ENCODE results near the gene IL22RA1. TPM values are rescaled to one million over a fixed set of nuclear protein-coding genes. Genes with fewer than 3 reads are reported as not detected.

The IL22RA1 gene
- total RNA-seq, 2 donors from 2014 or later, result 26.6 to 40.0 TPM

- DNase-seq, result no peak
- intact Hi-C loops (cut with DNase I, micrococcal nuclease), result no loop called here
- ATAC-seq, result no peak
Observed at GRCh38 chr1:24169286-24169685, 26.3 kb upstream of the IL22RA1 start.

GRCh38 chr1:24168245-24168644, 25.3 kb upstream of the IL22RA1 start:
- no peak for DNase-seq
- ATAC-seq, result no peak
- intact Hi-C loops (cut with DNase I, micrococcal nuclease), result no loop called here

DNA sequence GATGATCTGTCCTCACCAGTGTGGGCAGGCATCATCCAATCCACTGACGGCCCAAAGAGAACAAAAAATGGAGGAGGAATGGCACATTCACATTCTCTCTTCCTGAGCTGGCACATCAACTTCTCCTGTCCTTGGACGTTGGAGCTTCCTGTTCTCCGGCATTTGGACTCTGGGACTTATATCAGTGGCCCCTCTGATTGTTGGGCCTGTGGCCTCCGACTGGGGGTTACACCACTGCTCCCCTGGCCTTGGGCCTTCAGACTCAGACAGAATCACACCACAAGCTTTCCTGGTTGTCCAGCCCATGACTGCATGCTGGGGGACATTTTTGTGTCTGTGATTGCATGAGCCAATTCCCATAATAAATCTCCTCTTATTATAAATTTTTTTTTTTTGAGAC, 24.1 kb upstream of the IL22RA1 start:
- intact Hi-C loops (cut with DNase I, micrococcal nuclease), result no loop called here
- no peak for DNase-seq
- no peak for ATAC-seq

GRCh38 chr1:24165500-24165899, 22.6 kb upstream of the IL22RA1 start:
- intact Hi-C loops (cut with DNase I, micrococcal nuclease), result no loop called here
- DNase-seq (no peak), ATAC-seq (no peak)

- intact Hi-C loops (cut with DNase I, micrococcal nuclease), result no loop called here
- ATAC-seq (no peak), DNase-seq (no peak)
Observed at GRCh38 chr1:24164004-24164403, 21.1 kb upstream of the IL22RA1 start.

GRCh38 chr1:24162201-24162600, 19.3 kb upstream of the IL22RA1 start:
- no peak for ATAC-seq
- DNase-seq, result no peak
- intact Hi-C loops (cut with DNase I, micrococcal nuclease), result no loop called here

DNA sequence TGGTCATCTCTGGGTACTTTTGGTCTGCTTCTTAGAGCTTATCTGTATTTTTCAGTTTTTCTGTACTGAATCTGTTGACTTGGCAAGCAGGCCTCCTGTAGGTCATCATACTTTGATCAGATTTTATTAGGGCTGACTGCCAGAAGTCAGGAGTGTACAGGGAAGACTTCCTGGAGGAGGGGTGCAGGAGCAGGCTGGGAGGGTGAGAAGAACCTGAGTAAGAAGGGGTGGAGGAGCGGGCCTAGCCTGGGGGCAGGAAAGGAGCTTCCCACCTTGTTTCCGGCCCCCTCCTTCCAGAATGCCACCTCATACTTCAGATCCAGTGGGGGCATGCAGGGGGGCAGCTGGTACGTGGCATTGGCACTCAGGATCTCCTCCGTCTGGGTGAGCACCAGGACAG, 18.3 kb upstream of the IL22RA1 start:
- intact Hi-C loops (cut with DNase I, micrococcal nuclease), result no loop called here
- ATAC-seq (peak; percentile 96), DNase-seq (peak; percentile 33 to 74)

DNA sequence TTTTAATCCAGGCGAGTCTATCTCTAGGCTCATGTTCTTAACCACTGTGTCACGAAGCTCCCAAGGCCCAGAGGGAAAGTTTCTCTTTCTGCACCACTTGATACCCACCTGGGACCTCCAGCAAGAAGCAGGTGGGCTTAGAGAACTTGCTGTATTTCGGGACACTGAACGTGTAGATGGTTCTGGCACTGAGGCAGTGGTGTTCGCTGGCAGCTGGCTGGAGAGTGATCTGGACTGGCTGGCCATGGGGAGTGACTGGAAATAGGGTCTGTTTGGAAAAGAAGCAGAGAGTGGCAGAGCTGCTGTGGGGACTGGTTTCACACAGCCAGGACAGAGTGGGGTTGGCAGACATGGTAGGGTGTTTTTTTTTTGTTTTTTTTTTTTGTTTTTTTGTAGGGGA, 16.4 kb upstream of the IL22RA1 start:
- intact Hi-C loops (cut with DNase I, micrococcal nuclease), result no loop called here
- DNase-seq (no peak), ATAC-seq (no peak)

DNA sequence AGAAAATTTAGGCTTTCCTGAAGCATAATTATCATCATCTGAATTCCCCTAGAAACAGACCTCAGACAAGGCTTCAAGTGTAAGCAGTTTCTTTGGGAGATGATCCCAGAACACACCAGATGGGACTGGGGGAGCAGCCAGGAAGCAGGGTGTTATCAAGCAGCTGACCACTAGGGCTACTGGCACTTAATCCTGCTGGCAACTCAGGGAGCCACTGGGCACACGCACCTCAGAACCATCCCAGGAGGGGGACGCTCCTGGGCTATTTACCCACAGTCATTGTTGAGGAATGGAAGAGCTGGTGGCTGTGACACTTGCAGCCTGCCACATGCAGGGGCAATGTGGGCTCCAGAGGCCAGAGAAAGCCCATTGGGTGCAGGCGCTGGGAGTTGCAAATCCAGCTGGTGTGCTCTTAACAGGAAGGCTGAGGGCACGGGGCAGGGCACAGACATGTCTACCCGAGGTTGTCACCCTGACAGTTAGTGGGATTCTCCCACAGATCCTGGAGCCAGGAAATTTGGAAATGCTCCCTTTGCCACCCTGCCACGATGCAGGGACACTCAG, 15.1 kb upstream of the IL22RA1 start:
- ATAC-seq (no peak), DNase-seq (no peak)
- intact Hi-C loops (cut with DNase I, micrococcal nuclease), result no loop called here

DNA sequence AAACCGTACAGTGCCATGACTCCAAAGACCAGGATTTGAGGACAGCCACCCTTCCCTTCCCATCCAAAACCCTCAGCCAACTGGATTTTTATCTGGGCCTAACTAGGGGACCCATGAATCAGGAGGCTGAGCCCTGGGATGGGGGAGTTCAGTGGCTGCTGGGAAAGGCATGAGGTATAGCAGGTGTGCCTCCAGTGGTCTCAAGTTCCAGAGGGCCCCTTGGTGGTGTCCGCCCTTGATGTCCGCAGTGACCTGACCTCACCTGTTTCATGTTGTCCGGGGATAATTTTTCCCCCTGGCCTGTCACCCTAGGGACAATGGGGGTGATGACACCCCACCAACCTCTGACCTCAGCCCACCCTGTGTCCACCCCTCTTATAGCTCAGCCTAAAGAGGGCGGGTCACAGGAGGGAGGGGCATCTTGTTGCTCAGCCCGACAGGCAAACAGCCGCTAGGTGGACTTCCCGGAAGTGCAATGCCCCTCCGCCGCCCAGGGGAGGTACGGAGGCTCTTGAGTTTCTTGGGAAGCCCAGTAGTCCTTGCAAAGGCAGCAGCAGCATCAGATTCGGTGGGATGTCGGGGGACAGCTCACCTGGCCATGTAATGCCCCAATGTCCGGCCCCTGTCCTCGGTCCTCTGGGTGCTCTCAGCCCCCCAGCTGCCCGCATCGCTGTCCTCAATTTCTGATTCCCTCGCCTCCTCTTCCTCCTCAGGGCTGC, 13.8 kb upstream of the IL22RA1 start:
- DNase-seq (no peak), ATAC-seq (no peak)
- intact Hi-C loops (cut with DNase I, micrococcal nuclease), result no loop called here

DNA sequence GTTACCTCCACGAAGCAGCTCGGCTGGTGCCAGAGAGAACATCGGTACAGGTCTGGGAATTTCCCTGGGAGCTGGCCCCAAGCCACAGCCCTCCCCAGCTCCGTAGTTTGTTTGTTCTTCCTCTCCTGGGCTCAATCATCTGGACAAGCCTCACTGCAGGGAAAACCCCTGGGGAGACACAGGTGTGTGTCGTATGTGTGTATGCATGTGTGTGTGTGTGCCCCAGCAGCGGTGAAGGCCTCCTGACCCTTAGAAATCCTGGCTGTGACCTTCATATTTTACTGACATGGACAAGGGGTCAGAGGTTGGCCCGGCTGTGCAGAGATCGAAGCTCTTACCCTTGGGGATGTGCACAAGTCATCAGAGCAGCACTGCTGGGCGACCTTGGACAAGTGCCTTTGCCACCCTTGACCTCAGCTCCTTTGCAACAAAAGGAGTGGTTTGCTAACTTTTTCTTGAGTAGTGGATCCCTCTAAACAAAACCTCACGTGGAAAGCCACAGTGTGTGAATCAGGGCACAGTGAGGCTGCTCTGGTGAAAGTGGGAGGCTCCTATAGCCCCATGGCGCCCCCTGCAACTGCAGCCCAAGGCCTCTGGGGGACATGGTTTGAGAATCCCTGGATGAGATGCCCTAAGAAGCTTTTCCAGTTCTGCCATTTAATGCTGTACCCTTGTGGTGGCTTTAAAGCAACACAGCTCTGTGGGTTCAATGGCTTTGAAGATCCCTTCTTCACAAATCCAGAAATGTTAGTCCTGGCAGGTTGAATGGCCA, 12.3 kb upstream of the IL22RA1 start:
- intact Hi-C loops (cut with DNase I, micrococcal nuclease), result no loop called here
- peak; percentile 51 to 57 for DNase-seq
- ATAC-seq, result peak; percentile 40

DNA sequence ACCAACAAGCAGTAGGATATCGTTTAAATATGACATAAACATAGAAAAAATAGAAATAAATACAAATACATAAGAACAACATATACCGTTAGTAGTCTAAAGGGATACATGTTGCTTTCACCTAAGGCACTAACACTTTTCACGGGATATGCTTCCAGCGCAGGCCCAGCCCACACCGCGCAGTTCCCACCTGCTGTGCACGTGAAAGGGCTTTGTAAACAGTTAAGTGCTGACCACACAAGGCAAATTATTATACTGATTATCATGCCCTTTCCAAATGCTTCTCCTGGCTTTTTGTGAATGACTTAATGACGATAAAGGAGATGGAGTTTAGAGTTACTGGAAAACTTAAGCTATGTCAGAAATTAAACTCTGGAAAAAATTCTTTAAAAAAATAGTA, 11.3 kb upstream of the IL22RA1 start:
- no peak for DNase-seq
- intact Hi-C loops (cut with DNase I, micrococcal nuclease), result no loop called here
- ATAC-seq, result no peak

DNA sequence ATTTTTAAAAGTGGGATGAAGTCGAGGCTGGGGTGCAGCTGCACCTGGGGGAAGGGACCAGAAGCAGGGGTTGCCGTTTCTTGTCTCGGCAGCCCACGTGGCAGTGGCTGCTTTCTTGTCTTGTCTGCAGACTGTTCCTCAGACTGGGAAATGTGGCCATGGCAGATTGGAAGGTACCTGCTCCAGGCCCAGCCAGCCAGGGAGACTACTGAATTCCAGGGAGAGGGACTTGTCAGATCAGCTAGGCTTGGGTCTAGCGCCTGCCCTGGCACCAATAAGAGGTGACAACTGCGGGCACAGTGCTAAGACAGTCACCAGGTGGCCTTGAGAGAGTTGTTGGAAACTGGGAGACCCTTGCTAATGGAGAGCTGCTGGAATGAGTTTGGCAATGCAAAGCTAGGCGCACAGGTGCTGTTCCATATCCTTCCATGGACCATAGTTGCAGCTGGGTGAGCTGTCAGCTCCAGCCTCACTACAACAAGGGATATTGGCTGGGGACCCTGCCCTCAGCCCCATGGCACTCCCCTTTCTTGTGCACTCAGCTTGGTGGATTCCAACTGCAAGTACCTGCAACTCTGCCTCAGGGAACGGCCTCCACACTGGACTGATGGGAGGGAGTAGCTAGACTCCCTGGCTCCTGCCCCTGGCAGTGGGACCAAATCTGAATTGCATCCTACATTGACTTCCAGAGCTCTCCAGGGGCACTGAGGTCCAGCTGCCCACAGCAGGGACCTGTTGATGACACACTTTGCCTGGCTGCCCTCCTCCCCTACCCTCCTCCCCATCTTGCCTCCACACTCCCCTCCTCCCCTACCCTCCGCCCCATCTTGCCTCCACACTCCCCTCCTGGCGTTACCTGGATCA, 9.9 kb upstream of the IL22RA1 start:
- DNase-seq (no peak), ATAC-seq (no peak)
- intact Hi-C loops (cut with DNase I, micrococcal nuclease), result no loop called here

- ATAC-seq (peak; percentile 67), DNase-seq (peak; percentile 82 to 87)
- intact Hi-C loops (cut with DNase I, micrococcal nuclease), result no loop called here
Observed at GRCh38 chr1:24151175-24151533, 8.2 kb upstream of the IL22RA1 start.

DNA sequence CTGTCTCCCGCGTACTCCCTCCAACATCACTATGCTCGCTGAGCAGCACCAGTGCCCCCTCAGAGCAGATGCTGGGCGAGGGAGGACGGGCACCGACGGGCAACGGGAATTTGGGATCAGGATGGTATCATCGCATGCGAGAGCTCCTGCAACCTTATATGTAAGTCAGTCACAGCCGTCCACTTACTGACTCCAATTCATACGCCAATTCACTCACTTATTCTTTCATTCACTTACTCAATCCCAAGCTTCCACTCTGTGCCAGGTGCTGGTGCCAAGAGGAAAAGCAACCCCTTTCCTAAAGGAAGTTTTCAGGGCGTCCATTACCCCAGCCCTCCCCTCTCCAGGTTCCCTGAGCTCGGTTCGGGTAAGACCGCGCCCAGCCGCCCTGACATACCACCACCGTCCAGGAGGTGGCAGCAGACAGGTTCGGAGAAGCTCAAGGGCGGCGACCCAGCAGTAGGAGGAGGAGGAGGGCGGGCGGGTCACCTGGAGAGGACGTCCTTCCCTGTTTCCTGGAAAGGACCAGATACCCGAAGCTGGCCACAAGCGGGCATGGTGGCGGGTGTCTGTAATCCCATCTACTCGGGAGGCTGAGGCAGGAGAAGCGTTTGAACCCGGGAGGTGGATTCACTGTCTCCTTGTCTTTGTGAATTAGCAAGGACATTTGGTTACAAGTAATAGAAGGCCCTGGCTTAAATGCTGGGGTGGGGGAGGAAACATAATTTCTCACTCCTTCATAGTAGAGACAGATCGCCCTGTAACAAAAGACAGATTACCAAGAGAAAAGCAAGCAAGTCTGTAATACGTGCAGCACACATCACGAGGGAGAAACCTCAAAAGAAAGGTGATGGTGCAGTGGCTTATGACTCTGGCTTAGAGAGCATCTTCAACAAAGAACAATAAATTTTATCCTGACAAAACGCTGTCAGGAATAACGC, 7.6 kb upstream of the IL22RA1 start:
- ATAC-seq, result peak; percentile 87
- DNase-seq, result peak; percentile 95 to 97
- intact Hi-C loops (cut with DNase I, micrococcal nuclease), result no loop called here

DNA sequence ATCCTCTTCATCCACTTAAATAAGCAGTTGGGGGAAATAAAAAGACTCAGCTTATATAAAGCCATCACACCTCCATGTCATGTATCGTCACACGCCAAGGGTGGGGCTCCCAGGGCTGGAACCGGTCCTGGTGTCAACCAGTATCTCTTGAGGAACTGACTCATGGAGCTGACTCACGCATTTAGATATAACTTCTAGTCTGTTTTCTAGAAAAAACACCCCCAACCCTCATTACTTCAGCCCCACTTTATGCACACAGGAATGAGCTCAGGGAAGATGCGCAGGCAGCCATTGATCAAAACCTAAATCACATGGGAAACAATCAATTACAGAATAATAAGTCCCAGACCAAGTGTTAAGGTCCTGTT, 6.9 kb upstream of the IL22RA1 start:
- peak; percentile 74 for ATAC-seq
- intact Hi-C loops (cut with DNase I, micrococcal nuclease), result no loop called here
- DNase-seq, result peak; percentile 62 to 84

GRCh38 chr1:24147816-24148215, 4.9 kb upstream of the IL22RA1 start:
- DNase-seq (no peak), ATAC-seq (no peak)
- intact Hi-C loops (cut with DNase I, micrococcal nuclease), result no loop called here

DNA sequence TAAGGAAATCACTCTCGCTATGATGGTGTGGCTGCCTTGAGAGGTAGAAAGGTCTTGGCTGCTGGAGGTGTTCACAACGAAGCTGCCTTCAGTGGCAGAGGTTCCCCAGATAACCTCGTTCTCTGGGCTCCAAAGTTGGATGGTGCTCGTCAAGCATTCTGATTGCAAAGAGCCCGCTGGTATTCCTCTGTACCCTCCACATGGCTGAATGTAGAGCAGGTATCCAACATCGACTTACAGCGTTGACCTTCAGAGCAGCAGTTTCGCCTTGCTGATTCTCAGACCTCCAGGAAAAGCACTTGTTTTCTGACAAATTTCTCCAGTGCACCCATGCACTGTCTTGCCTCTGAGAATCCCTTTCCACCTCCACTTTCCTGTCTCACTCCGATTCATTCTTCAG, 4.3 kb upstream of the IL22RA1 start:
- DNase-seq, result no peak
- ATAC-seq, result no peak
- intact Hi-C loops (cut with DNase I, micrococcal nuclease), result no loop called here

Data from left colon (tissue), 2 donors.